ENCODE results near the gene ATG7.
A peak's percentile ranks its signal among the peaks of the same experiment; 100 is the strongest.

The ATG7 gene

DNA sequence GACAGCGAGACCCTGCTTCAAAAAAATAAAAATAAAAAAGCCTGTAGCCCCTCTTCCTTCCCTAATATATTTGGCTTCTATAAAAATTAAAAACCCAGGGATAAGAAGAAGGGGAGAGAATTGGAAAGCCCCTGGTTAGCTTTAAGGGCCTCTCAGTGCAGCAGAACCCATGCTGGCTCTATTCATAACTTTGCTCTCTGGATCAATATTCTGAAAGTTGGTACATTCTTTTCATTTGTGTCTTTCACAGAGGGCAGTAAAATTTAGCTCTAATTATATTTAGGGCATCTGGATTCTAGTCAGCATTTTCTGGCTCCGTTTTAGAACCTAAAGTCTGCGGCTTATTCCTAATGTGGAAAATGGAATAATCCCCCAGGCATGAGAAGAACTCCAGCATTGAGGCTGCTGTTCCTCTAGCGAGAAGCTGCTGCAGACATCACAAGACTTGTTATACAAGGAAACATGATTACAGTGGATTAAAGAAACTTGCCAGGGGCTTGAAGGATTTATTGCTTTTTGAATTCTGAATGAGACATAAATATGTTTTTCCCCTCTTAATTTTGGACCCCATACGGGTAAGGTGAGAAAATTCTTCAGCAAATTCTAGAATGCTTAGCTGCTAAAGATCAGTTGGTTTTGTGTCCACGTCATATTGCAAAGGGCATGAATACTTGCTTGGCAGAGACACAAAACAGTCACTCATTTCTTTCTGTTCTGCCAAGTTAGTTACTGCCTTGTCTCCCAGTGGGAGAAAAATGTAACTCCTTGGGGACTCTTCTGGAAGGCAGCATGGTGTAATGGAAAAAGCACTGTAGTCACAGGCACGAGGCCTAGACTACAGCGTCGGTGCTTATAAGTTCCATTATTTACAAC is 193.8 kb downstream of the ATG7 start:
- DNase-seq (ENCODE audit: insufficient read length, low spot score) (no peak), FAIRE-seq (no peak)
- TF ChIP-seq, protein P1, sequence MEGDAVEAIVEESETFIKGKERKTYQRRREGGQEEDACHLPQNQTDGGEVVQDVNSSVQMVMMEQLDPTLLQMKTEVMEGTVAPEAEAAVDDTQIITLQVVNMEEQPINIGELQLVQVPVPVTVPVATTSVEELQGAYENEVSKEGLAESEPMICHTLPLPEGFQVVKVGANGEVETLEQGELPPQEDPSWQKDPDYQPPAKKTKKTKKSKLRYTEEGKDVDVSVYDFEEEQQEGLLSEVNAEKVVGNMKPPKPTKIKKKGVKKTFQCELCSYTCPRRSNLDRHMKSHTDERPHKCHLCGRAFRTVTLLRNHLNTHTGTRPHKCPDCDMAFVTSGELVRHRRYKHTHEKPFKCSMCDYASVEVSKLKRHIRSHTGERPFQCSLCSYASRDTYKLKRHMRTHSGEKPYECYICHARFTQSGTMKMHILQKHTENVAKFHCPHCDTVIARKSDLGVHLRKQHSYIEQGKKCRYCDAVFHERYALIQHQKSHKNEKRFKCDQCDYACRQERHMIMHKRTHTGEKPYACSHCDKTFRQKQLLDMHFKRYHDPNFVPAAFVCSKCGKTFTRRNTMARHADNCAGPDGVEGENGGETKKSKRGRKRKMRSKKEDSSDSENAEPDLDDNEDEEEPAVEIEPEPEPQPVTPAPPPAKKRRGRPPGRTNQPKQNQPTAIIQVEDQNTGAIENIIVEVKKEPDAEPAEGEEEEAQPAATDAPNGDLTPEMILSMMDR (IDR thresholded peaks at IDR 0.05; ENCODE audit: insufficient read depth, missing control alignments): no peak

DNA sequence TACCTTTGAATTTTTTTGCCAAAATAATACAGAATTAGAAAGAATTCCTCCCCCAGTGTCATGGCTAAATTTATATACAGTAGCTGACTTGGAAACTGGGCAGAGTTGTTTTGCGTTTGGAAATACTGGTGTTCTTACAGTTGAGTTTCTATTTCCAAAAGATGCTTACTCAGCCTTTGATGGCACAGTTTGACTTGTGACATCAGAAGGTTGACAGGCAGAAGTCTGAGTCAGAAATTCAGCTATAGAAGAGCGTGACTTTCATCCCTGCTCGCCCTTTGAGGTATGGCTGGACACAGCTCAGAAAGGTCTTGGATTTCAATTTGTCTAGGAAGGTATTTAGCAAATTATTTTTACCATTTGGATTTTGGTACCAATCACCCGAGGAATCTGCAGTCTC is 195.7 kb downstream of the ATG7 start:
- TF ChIP-seq, protein P1 (IDR thresholded peaks at IDR 0.05; ENCODE audit: insufficient read depth, missing control alignments): no peak
- FAIRE-seq (no peak), DNase-seq (ENCODE audit: insufficient read length, low spot score) (no peak)

DNA sequence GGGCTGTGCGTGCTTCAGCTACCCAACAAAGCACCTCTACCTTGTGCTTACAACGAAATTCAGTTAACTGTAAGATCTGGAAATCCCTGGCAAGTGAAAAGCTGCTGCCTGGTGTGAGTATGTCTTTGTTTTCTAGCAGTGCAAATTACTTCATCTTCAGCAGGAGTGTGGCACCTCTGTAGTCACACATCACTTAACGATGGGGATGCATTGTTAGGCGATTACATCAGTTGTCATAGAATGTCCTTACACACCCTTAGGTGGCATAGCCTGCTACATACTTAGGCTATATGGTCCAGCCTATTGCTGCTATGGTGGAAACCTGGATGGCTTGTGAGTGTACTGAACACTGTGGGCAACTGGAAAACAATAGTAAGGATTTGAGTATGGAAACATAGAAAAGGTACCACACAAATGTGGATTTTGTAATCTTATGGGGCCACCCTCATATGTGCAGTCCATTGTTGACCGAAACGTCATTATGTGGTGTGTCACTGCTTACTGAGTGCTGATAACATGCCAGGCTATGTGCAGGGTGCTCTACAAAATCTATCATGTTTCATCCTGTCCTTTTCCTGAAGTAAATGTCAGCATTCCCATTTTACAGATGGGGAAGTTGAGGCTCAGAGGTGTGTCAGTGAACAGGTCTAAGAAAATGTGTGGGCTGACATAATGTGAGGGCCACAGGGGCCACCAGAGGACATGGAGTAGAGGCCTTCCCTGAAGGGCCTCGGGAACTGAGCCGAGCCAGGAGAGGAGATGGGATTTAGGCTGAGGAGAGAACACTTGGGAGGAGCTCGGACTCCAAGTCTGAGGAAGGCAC is 198.0 kb downstream of the ATG7 start:
- TF ChIP-seq, protein P1 (IDR thresholded peaks at IDR 0.05; ENCODE audit: insufficient read depth, missing control alignments): no peak
- no peak for FAIRE-seq

DNA sequence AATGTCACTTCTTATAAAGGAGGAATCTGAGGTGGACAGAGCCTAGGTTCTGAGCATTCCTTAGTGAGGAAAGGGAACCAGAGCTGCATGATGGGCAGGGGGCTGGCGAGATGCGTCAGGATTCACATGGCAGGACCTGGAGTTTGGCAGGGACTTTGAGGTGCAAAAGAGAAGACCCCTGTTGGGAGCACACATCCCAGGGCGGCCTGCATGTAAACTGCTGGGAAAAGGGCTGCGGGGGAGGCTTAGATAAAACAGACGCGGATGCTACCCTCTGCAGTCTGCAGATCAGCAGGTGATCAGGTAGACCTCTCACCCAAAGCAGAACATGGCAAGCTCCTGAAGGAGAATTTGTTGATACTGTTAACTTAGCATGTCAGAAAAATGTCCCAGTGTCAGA is 203.1 kb downstream of the ATG7 start:
- FAIRE-seq (no peak), DNase-seq (ENCODE audit: insufficient read length, low spot score) (no peak)
- TF ChIP-seq, protein P1 (IDR thresholded peaks at IDR 0.05; ENCODE audit: insufficient read depth, missing control alignments): no peak

More for the DNA sequence above, 198.0 kb downstream of the ATG7 start:
- no peak for DNase-seq (ENCODE audit: insufficient read length, low spot score)

DNA sequence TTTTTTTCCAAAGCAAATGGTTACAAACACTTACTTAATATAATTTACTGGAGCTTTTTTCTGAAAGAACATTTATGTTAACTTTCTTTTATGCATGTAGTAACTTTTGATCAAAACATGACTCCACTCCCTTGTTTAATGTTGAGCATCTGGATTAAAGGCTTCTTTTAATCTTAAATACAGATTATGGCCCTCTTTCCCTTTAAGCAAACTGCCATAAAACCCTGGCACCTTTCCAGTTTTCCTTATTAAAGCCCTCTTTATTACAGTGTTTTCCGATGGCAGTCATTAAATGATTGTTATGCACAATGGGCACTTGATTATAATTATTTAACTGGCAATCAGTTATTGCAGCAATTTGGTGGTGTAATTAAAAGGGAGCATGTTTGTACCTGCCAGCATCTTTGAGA is 204.5 kb downstream of the ATG7 start:
- TF ChIP-seq, protein P1 (IDR thresholded peaks at IDR 0.05; ENCODE audit: insufficient read depth, missing control alignments): no peak
- DNase-seq (ENCODE audit: insufficient read length, low spot score): no peak
- peak; percentile 38 for FAIRE-seq

DNA sequence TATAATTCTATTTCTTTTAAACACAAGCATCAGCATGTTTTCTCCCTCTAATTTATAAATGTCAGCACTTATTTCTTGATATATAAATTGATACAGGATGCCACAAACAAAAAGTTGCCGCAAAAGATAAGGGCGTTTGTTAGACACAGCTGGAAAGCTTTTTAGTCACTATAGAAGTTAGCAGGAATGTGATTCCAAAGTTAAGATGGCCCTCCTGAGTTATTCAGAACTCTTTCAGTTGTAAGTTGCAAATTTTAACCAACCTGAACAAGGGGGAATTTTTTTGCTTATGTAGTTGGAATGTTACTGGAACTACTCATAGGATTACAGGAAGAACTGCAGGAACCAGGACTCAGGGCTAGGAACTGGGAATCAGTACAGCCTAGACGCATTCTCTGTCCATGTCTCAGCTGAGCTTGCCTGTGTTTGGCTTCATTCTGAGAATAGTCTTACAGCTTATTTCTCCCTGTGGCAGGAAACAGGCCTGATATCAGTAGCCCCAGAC is 205.3 kb downstream of the ATG7 start:
- DNase-seq (ENCODE audit: insufficient read length, low spot score) (no peak), FAIRE-seq (no peak)

More for the DNA sequence above, 205.3 kb downstream of the ATG7 start:
- TF ChIP-seq, protein P1 (IDR thresholded peaks at IDR 0.05; ENCODE audit: insufficient read depth, missing control alignments): no peak

Data from D721Med (cell line).